HG02885 (cell line): ENCODE results near the gene WDR81.
"Not testable (repeated sequence)": the region's sequence is repeated elsewhere in the genome, so short reads cannot be mapped to it uniquely, and the experiment has no call there.

ENCODE experiments used
- ATAC-seq: cut with Tn5 transposase; IDR thresholded peaks from one replicate; pipeline ENCODE4 v1.9.1; 2021; ENCODE audit warnings: mild to moderate bottlenecking; ENCODE audit not compliant: unreplicated experiment, poor library complexity

The WDR81 gene

GRCh38 chr17:1712271-1712670 is 12.2 kb upstream of the WDR81 start:
- ATAC-seq = no peak

- no peak for ATAC-seq
Measured at GRCh38 chr17:1713160-1713877, 11.2 kb upstream of the WDR81 start.

- no peak for ATAC-seq
Measured at GRCh38 chr17:1713878-1714426, 10.6 kb upstream of the WDR81 start.

GRCh38 chr17:1714427-1714979 is 10.0 kb upstream of the WDR81 start:
- ATAC-seq = no peak

- no peak for ATAC-seq
Measured at GRCh38 chr17:1714980-1715802, 9.3 kb upstream of the WDR81 start.

- ATAC-seq = no peak
Measured at GRCh38 chr17:1715803-1716075, 8.8 kb upstream of the WDR81 start.

GRCh38 chr17:1716076-1716911 is 8.2 kb upstream of the WDR81 start:
- peak; percentile 79 for ATAC-seq

GRCh38 chr17:1716912-1717695 is 7.4 kb upstream of the WDR81 start:
- ATAC-seq = peak; percentile 38

GRCh38 chr17:1718362-1719165 is 5.9 kb upstream of the WDR81 start:
- no peak for ATAC-seq

GRCh38 chr17:1720856-1721386 is 3.6 kb upstream of the WDR81 start:
- no peak for ATAC-seq

GRCh38 chr17:1722022-1722421 is 2.5 kb upstream of the WDR81 start:
- ATAC-seq = not testable (repeated sequence)

GRCh38 chr17:1724869-1725641 is 551 bp downstream of the WDR81 start:
- ATAC-seq = peak; percentile 8

- ATAC-seq = no peak
Measured at GRCh38 chr17:1725642-1726511, 1.4 kb downstream of the WDR81 start.

GRCh38 chr17:1726626-1727257 is 2.2 kb downstream of the WDR81 start:
- ATAC-seq = no peak

- no peak for ATAC-seq
Measured at GRCh38 chr17:1727258-1727789, 2.8 kb downstream of the WDR81 start.
